T47D (cell line): ENCODE measurements around the gene LMAN2.

Source experiments
- DNase-seq, 2 experiments: peaks; one replicate each; pipeline versions ENCODE4 v3.0.0 to v3.0.0-alpha.2; 2011 to 2012; ENCODE audit warnings: low read depth in 1 of 2, low spot score in 1 of 2
- JUND ChIP-seq: IDR thresholded peaks from 2 replicates; pipeline ENCODE4 v1.6.1; 2012; ENCODE audit warnings: low read depth
- in situ Hi-C: cut with HindIII; loops from 2 replicates; pipeline ENCODE4 v1.10.0; 2016; ENCODE audit warnings: low sequenced_read_pairs, low pct_unique_long_range_greater_than_20kb

Gene LMAN2

DNA sequence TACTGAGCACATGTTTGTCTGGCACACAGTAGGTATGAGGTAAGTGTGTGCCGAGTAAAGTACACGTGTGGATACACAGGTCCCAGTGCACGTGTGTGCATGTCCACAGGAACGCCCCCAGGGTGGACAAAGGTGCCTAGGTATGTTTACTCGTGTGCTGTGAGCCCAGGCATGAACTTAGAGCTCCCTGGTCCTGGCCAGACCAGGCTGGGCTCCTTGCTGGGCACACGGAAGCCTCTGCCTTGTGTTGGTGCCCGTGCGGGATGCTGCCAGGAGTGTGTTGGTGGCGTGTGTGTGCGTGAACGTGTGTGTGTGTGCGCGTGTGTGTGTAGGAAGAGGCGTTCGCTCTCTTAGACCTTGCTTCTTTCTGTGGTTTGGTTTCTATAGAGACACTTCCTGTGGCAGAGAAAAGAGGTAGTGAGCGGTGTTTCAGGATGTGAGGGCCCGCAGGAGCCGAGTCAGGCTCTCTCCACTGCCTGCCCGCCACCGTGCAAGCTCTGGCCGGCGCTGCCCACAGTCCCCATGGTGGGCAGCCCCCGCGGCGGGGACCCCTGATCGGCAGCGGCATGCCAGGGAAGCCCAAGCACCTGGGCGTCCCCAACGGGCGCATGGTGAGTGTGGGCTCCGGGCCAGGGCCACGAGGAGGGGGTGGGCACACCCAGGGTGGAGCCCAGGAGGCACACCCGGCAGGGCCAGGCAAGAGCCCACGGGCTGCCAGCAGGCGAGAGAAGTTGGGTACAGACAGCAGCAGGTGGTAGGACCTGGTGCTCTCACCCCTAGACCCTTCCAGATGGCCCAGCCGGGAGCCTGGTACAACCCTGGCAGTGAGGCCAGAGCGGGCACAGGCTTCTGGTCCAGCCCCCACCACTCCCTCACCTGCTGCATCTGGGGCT, 6.2 kb upstream of the LMAN2 start, which contains the start of gene RGS14:
Gene RGS14, plus strand, starts transcription at position 466 of the 893 bp plus-strand sequence. Its CDS starts 101 bp downstream, at position 567.
- no peak for TF ChIP-seq JUND
- in situ Hi-C loops: no loop called here
- no peak for DNase-seq

DNA sequence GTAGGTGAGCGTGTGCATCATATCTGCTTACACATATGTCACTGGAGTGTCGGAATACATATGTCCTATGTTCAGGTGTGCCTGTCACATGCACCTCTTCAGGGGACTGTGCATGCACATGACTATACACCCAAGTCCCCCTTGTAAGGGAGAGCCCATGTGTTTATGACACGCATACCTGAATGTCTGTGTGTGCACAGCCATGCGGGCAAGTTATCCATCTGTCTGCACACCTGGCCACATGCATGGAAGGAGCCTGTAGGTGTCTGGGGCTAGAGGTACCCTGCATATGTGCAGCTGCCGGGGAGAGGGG, 5.6 kb upstream of the LMAN2 start:
- TF ChIP-seq JUND: no peak
- DNase-seq: no peak
- in situ Hi-C loops: no loop called here

DNA sequence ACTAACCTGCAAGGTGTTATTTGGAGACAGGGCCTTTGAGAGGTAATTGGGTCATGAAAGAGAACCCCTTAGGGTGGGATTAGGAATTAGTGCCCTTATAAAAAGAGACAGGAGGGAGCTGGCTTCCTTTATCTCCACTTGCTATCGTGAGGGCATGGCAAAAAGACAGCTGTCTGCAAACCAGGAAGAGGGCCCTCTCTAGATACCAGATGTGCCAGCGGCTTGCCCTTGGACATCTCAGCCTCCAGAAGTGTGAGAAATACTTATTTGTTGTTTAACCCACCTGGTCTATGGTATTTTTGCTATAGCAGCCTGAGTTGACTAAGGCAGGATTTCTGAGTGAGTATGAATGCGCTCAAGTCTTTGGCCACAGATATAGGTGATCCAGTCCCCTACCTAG, 5.3 kb upstream of the LMAN2 start:
- in situ Hi-C loops: no loop called here
- no peak for DNase-seq
- no peak for TF ChIP-seq JUND

- TF ChIP-seq JUND: no peak
- DNase-seq: no peak
- in situ Hi-C loops: no loop called here
These were observed 4.3 kb upstream of the LMAN2 start for GRCh38 chr5:177355868-177356168.

DNA sequence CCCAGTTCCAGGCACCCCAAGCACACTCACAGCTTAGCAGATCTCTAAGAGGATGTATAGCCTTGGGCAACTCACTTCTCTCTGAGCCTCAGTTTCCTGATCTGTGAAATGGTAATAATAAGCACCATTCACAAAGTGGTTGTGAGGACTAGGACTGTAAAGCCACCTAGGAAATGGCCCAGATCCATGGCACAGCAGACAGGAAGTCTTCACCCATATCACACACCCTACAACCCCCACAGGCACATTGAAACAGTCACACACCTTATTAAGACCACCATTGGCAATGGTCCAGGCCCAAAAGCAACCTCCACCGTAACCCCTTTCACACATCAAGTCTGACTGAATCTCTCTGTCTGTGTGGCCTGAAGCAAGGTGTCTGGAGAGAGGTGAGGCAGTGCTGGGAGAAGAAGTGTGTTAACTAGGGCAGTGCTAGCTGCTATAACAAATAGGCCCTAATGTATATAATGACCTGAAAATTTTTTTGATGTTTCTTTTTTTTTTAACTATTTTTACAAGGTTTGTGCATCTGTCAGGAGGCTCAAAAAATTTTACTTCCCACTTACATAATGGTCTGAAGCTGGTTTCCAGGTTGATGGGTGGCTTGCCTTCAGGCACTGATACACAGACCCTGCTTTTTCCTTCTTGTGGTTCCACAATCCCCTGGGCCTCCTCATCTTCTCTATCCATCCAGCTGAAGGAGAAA, 3.8 kb upstream of the LMAN2 start:
- in situ Hi-C loops: no loop called here
- no peak for DNase-seq
- TF ChIP-seq JUND: no peak

- DNase-seq: no peak
- TF ChIP-seq JUND: no peak
- in situ Hi-C loops: no loop called here
These were observed 3.2 kb upstream of the LMAN2 start for GRCh38 chr5:177354711-177355110.

DNA sequence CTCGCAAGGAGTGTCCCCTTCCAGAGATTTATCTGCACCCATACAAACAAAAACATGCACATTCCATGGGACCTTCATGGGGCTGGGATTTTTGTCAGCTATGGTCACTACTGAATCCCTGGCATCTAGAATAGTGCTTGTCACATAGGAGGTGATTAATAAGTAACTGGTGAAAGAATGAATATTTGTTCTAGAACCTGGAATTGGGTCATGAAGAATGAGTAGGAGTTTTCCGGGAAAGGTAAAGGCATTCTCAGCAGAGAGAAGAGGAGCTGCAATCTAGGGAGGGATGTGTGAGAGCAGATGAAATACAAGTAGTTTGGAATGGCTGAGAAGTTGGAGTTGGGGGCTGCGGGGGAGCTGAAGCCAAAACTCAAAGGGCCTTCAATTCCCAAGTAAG, 2.8 kb upstream of the LMAN2 start:
- TF ChIP-seq JUND: no peak
- in situ Hi-C loops: no loop called here
- no peak for DNase-seq

DNA sequence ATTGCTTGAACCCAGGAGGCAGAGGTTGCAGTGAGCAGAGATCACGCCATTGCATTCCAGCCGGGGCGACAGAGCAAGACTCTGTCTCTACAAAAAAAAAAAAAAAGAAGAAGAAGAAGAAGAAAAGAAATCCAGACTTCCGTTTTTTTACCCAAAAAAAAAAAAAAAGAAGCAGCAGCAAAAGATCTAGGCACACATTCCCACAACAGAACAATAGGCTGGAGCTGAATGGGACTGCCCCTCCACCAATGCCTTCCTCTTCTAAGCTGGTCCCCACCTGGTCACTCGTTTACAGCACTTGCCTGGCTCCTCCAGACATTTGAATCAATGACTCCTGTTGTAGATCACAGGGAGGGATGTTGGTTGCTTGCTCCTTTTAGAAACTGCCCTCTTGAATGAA, 1.6 kb upstream of the LMAN2 start:
- TF ChIP-seq JUND: no peak
- in situ Hi-C loops: no loop called here
- no peak for DNase-seq

DNA sequence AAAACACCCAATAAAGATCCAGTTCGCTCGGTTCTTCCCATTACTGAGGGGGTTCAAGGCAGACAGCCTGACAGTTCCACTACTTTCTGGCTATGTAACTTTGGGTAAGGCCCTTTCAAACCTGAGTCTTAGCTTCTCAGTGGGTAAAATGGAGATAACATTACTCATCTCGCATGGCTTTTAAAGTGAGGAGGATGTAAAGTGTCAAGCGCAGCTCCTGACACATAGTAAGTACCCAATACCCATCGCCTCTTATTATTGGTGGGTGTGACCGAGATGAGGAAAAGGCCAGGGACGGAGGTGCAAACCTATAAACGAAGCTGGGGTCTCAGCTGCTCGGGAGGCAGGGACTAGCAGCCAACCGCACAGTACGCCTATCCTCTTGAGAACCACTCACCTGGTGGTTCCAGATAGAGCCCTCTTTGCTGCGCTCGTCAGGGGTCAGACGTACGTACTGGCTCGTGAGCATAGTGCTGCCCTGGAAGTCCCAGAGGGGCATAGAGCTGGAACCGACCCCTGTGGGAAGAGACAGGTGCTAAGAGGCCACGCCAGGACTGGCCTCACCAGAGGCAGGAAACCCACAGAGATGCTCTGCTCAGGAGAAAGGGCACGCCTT, 584 bp downstream of the LMAN2 start:
- in situ Hi-C loops: no loop called here
- no peak for DNase-seq
- TF ChIP-seq JUND: no peak

- no peak for TF ChIP-seq JUND
- in situ Hi-C loops: no loop called here
- no peak for DNase-seq
These were observed 1.7 kb downstream of the LMAN2 start for GRCh38 chr5:177349762-177350161.

- DNase-seq: no peak
- in situ Hi-C loops: no loop called here
These were observed 2.2 kb downstream of the LMAN2 start for GRCh38 chr5:177349362-177349647.

DNA sequence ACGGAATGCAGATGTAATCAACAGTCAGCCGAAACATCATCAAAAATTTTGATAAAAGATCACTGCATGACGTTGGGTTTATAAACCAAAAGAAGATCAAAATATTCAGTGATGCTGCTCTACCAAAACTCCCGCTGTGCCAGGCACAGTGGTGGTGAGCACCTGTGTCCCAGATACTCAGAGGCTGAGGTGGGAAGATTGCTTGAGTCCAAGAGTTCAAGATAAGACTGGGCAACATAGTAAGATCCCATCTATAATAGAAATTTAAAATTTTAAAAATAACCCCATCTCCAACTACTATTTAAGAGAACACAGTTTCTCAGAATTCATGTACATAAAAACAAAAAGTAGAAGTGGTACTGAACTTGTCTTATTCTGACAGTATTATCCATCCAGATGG, 3.8 kb downstream of the LMAN2 start:
- in situ Hi-C loops: no loop called here
- no peak for DNase-seq
- TF ChIP-seq JUND: no peak

More at GRCh38 chr5:177349362-177349647, 2.2 kb downstream of the LMAN2 start:
- no peak for TF ChIP-seq JUND

DNA sequence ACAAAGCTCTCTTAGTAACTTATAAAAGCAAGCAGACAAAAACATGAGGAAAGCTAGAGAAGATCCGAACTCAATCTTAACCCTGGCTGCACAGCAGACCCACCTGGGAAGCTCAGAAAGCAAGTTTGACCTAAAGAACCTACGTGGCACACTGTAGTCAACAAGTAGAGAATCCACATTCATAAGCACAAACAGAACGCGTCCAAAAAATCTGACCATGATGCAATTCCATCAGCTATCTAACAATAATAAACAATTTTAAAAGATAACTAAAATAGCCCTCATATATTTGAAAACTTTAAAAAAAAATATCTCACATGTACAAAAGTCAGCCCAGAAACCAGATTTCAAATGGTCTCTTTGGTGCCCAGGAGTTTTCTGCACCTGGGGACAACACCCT, 4.6 kb downstream of the LMAN2 start:
- no peak for TF ChIP-seq JUND
- in situ Hi-C loops: no loop called here
- no peak for DNase-seq
